HL-60/S4 treated with retinoic acid at 250 ng/mL for 4 days and 3 days (cell line): ENCODE measurements around the gene ZBTB20.

ENCODE experiments used
- in situ Hi-C: fragments of 300-500 bp; cut with MboI; formaldehyde crosslinking; loops from 2 replicates; pipeline ENCODE4 v1.7.0; 2022; ENCODE audit warnings: low sequenced_read_pairs

ZBTB20 gene

DNA sequence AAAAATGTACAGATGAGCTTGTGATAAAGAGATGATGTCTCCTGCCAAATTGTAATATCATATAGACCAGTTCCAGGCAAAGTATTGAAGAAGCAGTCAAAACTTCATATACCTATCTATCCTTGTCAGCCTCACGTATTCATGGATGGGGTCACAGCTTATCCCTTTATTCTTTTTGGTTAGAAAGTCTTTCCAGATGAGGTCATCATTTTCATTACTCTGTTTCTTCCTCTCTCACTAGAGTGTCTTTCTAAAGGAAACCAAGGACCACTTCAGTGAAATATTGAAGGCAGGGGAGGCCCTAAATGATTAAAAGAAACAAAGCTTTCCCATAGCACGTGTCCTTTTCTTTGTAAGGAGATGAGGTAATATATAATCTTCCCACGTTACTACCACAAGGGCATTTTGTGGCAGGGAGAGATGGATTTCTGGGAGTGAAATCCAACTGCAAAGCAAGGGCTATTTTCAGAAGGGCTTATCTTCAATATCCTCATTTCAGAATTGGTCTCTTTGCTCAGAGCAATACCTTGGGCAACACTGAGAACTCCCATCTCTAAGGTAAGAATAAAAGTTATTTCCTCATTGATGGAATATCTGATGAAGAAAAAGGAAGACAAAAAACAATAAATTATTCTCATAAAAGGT lies 593.0 kb downstream of the ZBTB20 start:
- in situ Hi-C loops: no loop called here

DNA sequence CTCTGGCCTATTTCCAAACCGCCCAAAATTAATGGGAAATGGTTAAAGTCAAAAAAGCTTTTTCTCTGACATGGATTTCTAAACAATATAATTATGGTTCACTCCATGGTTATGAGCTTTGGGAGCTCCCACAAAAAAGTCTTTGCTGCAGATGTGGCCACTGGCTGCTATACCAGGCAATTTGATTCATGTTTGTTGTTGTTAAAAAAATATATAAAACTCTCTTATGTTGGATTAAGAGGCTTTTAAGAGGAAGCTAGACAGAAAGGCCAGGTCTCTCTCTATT lies 594.6 kb downstream of the ZBTB20 start:
- in situ Hi-C loops: no loop called here

DNA sequence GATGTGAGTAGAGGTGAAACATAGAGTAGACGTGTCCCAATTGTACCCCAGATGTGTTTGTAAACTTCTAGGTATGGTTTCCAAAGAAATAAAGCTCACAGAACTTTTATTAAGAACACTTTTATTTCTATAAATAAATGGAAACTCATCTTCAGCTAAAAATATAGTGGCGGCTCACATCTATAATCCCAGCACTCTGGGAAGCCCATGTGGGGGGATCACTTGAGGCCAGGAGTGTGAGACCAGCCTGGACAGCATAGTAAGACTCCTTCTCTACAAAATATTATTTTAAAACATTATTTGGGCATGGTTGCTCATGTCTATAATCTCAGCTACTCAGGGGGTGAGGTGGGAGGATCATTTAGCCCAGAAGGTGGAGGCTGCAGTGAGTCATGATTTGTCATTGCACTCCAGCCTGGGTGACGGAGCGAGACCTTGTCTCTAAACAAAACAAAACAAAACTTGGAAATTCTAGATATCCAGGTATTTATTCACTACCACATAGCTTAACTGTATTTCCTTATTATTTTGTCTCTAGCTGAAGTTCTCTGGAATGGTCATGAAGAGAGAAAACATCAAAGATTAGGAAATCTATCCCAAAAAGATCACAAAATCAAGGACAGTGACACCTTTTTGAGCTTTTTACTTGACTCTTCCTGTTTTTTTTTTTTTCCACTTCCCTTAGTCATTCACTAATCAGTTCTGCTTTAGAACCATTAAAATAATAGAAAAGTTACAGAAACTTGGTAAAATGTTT lies 595.1 kb downstream of the ZBTB20 start:
- in situ Hi-C loops: no loop called here

DNA sequence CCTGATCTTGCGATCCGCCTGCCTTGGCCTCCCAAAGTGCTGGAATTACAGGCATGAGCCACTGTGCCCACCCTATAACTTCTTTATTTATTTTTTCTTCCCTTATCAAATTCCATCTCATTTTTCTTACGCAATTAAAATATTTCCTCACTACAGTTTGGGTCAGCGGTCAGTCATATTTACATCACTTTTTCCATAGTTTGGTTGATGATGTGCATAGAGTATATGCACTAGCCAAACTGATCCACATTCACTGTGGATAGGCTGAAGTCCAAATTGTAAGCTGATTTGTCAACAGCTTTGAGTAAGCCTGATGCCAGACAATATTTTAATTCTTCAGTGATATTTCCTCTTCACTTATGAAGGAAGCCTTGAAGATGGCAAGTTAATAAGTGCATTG lies 596.9 kb downstream of the ZBTB20 start:
- in situ Hi-C loops: no loop called here

DNA sequence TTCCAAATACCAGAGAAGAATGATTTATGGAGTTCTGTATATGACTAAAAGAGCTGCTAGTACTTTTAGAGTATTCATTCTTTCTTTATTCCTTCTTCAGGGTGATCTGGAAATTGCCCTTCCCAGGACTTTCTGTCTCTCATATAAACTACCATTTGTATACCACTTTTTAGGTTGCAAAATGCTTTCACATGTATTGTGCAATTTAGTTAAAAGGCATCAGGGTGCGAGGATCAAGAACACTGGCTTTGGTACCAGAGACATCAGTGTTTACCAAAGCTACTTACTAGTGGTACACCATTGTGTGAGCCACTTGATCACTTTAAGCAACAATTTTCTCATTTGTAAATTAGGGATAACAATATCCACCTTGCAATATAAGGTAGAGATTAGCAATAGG lies 601.9 kb downstream of the ZBTB20 start:
- in situ Hi-C loops: no loop called here

DNA sequence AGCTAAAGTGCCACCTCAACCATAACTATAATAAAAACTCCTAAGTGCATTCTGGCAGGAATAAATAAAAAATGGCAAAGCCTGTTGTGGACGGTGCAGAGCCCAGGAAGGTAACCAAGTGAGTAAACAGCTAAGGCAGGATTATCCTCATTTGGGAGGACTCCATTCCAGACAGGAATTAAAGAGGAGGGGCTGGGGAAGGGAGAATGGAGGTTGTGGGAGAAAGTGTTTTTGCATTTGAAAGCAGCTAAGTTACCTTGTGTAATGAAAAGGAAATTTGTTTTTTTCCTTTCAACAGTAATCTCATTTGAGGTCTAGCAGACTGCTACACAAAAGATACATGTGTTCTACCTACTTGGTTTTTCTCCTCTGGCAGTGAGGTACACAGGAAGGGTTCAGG lies 604.7 kb downstream of the ZBTB20 start:
- in situ Hi-C loops: no loop called here

DNA sequence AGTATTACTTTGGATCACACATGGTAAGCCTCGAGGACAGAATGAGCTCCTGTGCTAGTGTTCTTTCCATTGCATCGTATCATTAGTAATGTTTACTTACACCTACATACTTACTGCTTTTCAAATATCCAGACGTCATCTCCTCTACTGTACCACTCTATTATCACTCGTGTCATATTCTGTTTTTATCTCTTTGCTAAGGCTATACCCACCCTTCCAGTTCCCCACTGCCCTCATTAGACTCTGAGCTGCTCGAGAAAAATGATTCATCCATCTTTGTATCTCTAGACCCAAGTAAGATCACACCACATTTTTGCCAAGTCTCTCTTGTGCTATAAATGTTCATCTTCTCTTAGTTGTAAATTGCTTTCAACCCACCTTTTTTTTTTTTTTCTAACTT lies 607.6 kb downstream of the ZBTB20 start:
- in situ Hi-C loops: no loop called here

DNA sequence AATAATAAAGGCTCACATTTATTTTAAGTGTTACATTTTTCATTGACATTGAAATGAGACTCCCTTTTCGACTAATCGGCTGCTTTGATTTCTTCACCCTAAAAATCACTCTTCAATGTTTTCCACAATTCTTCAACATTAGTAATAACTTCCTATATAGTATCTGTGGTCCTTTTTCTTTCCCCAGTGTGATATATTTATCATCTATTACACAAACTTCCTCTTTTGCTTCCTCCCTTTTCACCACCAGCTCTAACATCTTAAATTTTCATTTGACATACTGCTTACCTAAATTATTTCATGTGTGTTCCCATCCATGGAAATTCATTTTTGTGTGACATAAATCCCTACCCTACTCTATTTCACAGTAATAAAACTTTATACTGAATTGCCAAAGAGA lies 608.9 kb downstream of the ZBTB20 start:
- in situ Hi-C loops: no loop called here

DNA sequence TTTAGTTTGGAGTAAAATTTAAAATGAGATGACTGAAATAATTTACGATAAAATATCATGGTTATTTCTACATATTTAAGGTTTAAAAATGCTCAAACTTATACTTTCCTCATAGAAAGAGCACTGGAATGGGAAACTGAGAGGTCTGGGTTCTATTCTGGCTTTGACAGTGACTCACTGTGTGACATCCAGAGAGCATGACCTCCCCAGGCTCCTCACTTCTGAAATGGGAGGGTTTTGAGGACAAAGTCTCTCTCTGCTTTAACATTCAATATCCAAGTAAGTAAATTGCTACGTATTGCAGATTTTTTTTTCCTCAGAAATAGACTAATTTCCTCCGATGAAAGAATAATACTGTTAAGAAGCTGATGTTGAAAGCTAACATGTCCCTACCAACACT lies 618.6 kb downstream of the ZBTB20 start:
- in situ Hi-C loops: no loop called here

DNA sequence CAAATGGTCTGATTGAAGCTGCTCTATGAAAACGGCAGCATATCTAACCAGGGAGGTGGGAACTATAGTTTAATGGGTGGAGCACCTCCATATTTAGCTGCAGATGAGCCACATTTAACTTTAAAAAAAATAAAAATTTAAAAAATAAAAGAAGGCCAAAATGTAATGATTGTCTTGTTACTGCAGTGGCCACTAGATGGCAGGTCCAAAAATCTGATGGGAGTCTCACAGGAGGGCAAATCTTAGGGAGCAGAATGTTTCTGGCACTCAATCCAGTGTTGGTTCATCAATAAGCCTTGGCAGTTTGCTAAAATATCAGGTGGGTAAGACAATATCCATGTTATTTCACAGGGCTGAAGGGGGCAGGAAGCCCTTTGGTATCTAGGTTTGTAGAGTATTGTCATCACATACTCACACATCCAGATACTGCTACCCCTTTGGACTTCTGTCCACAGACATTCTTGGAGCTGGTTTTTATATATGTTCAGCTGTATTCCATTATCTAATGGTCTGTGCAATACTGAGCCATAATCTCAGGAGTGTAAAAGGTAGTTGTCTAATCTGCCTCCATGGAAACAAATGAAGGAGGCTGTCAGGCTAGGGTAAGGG lies 619.9 kb downstream of the ZBTB20 start:
- in situ Hi-C loops: no loop called here

DNA sequence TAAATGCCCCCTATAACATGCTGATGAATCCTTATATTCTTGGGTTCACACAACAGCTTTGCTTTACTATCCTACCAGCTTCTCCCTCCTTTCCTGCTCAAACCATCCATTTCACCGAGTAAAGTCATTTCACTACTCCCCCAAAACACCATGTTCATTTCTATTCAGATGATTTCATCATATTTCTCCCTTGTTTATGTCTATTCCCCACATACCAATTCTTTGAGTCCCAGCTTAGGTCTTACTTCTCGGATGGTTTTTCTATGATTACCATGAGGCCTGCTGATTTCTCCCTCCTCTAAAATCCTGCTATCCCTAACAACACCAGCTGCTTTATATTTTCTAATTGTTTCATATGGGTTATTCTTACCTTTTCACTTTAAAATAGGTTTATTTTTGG lies 621.8 kb downstream of the ZBTB20 start:
- in situ Hi-C loops: no loop called here

DNA sequence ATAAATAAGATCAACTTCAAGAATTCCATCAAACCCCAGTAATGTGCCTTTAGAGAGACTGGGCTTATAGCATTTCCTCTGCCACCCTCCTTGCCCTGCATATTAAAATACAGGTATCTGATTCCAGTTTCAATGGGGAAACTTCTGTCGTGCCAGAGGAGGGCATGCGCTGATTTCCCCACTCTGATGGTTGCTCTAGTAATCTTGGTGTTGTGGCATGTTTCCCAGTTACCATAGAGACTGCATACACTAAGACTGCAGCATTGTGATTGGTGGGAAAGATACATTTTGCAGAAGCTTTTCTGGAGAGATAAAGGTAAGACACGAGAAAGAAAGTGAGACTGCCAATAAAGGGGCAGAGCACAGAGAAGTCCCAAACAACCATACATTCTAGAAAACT lies 627.7 kb downstream of the ZBTB20 start:
- in situ Hi-C loops: no loop called here

DNA sequence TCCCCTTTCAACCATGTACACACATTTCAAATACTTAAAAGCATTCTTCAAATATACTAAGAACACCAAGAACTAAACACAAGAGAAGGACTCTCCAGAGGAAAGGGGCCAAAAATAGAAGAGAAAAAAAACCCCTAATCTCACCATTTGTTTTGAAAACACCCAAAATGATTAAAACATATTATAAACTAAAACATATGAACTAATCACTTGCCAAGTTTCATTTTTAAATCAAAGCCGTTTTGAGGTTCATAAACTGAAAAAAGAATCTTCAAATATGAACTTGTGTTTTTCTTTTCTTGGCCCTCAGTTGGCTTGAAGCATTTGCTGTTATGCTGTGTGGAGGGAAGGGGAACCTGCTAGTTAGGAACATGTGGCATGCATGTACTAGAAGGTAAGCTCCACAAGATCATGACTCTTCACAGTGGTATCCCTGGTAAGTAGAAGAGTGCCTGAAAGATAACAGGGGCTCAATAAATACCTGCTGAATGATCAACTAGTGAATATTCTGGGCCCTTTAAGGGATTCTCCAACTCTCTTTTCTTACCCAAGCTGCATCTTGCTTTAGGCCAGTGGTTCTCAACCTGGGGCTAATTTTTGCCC lies 628.8 kb downstream of the ZBTB20 start:
- in situ Hi-C loops: no loop called here

DNA sequence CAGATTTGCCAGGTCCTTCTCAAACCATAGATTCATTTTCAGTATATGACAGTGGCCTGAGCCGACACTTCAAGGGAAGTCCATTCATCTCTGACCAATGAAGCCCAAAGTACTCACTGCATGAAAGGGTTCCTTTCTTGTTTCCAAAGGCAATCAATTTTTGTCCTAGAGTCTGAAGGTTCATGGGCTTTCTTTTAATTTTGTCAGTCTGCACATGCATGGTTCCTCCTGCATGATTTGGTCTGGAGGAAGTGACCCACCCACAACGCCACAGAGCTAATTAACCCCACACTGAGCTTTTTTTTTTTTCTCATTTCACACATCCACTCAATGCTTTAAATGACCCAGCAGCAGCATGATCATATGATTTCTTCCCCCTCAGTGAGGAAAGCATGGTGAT lies 636.9 kb downstream of the ZBTB20 start:
- in situ Hi-C loops: no loop called here

DNA sequence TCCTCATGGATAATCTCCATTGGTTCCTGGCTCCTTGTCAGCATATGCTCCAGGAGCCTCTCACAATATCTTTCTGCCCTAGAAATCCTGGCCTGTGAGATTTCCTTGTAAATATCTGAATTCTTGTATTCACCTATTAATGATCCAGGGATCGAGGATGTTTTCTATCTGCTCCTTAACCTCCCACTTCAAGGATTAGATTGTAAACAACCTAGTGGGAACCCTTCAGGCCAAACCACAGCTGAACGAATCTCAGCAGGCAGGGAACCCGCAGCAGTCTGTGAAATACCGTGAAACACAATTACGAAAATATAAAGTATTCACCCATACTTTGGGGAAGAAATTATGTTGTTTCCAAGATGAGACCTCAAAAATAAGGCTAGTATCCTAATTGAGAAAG lies 637.3 kb downstream of the ZBTB20 start:
- in situ Hi-C loops: no loop called here

DNA sequence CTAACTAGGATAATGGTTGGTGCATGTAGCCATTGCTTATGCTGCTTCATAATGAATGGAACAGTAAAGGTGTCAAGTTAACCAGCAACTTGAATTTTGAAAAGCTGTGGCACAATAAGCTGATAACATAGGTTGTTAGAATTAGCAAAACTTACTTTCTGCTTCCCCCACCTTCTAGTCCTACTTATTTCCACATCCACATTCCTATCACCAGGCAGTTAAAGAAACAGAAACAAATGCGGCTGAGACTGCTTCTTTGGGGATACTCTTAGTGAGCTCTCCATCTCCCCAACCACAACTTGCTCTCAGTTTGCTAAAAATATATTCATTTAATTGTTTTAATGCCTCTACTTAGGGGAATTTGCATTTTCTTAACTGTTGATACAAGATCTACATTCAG lies 638.1 kb downstream of the ZBTB20 start:
- in situ Hi-C loops: no loop called here

DNA sequence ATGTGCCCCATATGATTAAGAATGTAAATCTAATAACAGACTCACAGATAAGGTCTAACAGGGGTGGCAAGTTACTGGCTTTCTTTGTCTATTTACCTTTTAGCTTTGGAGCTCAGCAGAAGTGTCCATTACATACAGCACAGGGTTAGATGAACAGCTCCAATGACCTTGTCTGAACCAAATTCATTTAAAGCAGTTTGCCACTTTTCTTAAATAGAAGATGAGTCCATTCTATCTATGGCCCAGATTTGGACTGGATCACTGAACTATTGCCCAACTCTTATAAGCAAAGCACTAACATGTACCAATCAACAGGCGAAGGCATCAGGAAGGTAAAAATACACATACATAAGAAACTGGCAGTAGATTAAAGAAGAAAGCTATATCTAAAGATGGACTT lies 638.9 kb downstream of the ZBTB20 start:
- in situ Hi-C loops: no loop called here

DNA sequence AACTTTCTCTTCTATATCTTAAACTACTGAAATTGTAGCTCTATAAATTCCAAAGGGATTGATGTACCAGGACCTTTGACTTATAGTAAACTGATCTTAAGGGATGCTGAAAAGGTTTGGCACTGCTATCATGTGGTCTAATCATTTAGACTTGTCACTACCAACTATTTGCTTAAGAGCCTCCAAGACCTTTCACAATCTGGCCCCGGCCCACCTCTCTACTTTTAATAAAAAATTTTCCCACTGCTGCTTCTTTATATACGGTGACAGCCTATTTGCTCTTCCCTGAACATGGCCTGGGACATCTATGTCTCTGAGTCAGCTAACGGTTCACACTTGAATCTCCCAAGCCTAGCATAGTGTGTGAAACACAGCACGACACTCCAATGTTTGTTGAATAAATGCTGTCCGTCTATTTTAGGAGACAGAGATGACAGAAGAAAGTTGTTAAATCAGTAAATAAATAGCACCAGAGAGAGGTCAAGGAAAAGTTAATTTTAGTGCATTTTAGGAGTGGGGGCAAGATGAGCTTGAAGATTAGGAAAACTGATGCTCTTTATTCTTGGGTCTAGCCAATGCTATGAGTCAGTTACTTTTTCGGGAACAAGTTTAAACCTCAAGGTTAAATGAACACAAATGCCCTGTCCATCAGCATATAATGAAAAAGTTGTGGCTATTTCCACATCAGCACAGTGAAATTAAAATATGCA lies 640.3 kb downstream of the ZBTB20 start:
- in situ Hi-C loops: no loop called here

DNA sequence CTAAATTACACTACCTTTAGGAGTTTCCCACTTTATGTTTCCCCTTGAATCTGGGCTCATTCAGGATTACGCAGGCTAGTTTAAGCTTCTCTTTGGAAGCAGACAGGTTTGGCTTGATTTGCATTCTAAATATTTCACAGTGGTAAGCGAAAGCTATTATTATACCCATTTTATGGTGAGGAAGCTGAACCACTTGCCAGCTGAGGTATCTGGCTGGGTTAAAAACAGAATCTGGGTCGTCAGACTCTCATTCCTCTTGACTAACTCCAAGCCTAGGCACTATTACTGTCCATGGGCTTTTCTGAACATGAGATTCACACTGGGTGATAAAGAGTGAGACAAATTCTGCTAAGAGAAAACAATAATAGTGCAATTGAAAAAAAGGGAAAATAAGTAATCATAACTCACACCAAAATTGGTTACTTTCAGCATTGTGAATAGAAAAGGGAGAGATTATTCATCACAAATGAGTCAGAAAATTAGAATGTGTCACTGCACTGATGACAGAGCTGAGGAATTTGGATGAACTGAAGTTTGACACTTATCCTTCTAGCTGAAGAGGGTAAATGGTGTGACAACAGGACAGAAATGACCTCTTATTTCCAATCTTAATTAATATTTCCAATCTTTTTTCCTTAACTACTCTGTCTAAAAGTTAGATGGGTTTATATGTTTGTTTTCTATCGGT lies 642.0 kb downstream of the ZBTB20 start:
- in situ Hi-C loops: no loop called here

DNA sequence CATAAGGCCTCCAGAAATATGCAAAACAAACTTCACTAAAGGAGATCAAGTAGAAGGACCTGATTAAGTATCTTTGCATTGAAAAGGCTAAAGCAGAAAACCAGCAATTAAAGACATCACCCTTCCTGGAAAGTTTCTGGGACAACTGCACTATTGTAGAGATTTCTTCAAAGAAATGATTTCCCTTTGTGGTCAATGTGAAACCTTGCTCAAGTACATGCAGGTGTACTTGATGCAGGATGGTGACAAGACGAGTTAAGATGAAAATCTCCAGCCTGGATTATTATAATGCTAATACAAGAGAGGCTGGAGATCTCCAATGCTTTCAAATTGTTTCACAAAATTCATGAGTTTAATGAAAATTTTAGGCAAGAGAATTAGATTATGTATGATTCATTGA lies 644.9 kb downstream of the ZBTB20 start:
- in situ Hi-C loops: no loop called here

DNA sequence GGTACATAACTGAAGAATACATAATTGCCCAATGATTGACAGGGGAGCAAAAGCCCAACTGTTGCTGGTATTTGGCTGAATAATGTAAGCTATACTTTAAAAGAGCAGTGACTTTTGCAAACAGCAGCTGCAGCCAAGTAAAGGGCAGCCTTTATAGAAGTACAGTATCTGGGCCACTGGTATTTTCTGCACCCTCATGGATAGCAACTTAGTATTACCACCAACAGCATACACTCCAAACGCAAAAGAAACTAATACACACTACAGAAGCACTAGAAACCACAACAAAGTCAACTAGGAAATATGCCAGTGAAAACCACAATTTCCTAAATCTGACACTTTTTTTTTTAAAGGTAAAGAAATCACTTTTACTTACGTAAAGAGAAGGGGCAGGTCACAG lies 647.1 kb downstream of the ZBTB20 start:
- in situ Hi-C loops: no loop called here
